Nephron (organoid): ENCODE data around the gene YARS2.

Experiments
- H3K27ac Mint-ChIP-seq, 3 experiments: 2 replicates each; pipeline ENCODE4 v1.8.0; 2020; ENCODE audit warnings: mixed read lengths in 3 of 3, mild to moderate bottlenecking in 2 of 3, moderate library complexity in 1 of 3
- H3K27me3 Mint-ChIP-seq: 2 replicates; pipeline ENCODE4 v1.8.0; 2021; ENCODE audit warnings: low read depth, mild to moderate bottlenecking, moderate library complexity, mixed read lengths
- H3K36me3 Mint-ChIP-seq: 2 replicates; pipeline ENCODE4 v1.8.0; 2020; ENCODE audit warnings: low read depth, mixed read lengths
- H3K4me1 Mint-ChIP-seq: 2 replicates; pipeline ENCODE4 v1.8.0; 2020; ENCODE audit warnings: mixed read lengths
- H3K4me3 Mint-ChIP-seq, 3 experiments: 2 replicates each; pipeline ENCODE4 v1.8.0; 2020; ENCODE audit warnings: mild to moderate bottlenecking in 3 of 3, mixed read lengths in 3 of 3, moderate library complexity in 2 of 3
- H3K9me3 Mint-ChIP-seq: 2 replicates; pipeline ENCODE4 v1.8.0; 2020; ENCODE audit warnings: mixed read lengths
- CTCF ChIP-seq, 3 experiments: fragments of 200-600 bp; sonication (generic); IDR thresholded peaks; one replicate each; pipeline ENCODE4 v1.5.0; 2021; ENCODE audit warnings: antibody characterized with exemption in 3 of 3; ENCODE audit not compliant: unreplicated experiment in 3 of 3

Gene YARS2

GRCh38 chr12:32743264-32743663, 12.4 kb downstream of the YARS2 start:
- peaks cover 10% of the 10 kb centered on the region for H3K4me1 Mint-ChIP-seq
- H3K9me3 Mint-ChIP-seq, result no peaks in the 10 kb centered on the region
- TF ChIP-seq CTCF (IDR thresholded peaks at IDR 0.05; ENCODE audit: unreplicated experiment in 3 of 3), result no peak
- H3K27ac Mint-ChIP-seq, result no peak overlapping the region
- no peak overlapping the region for H3K4me3 Mint-ChIP-seq
- peaks cover 77% of the 10 kb centered on the region for H3K36me3 Mint-ChIP-seq
- no peaks in the 10 kb centered on the region for H3K27me3 Mint-ChIP-seq

- H3K9me3 Mint-ChIP-seq, result no peaks in the 10 kb centered on the region
- no peaks in the 10 kb centered on the region for H3K27me3 Mint-ChIP-seq
- H3K36me3 Mint-ChIP-seq, result peaks cover 76% of the 10 kb centered on the region
- TF ChIP-seq CTCF (IDR thresholded peaks at IDR 0.05; ENCODE audit: unreplicated experiment in 3 of 3), result no peak
- no peak overlapping the region for H3K4me3 Mint-ChIP-seq
- H3K27ac Mint-ChIP-seq, result no peak overlapping the region
- H3K4me1 Mint-ChIP-seq, result peaks cover 17% of the 10 kb centered on the region
Measured at GRCh38 chr12:32742133-32742532, 13.6 kb downstream of the YARS2 start.

GRCh38 chr12:32739279-32739678, 16.4 kb downstream of the YARS2 start:
- Mint-ChIP-seq H3K4me3 (no peak overlapping the region), H3K27me3 (no peaks in the 10 kb centered on the region), H3K9me3 (no peaks in the 10 kb centered on the region), H3K36me3 (peaks cover 71% of the 10 kb centered on the region), H3K27ac (peak overlapping the region in 1 of 3 experiments; percentile 11), H3K4me1 (peaks cover 17% of the 10 kb centered on the region)
- no peak for TF ChIP-seq CTCF (IDR thresholded peaks at IDR 0.05; ENCODE audit: unreplicated experiment in 3 of 3)

GRCh38 chr12:32737715-32738114, 18.0 kb downstream of the YARS2 start:
- Mint-ChIP-seq H3K4me3 (no peak overlapping the region), H3K4me1 (peaks cover 17% of the 10 kb centered on the region), H3K9me3 (no peaks in the 10 kb centered on the region), H3K27ac (peak overlapping the region in 1 of 3 experiments; percentile 52), H3K36me3 (peaks cover 66% of the 10 kb centered on the region), H3K27me3 (no peaks in the 10 kb centered on the region)
- TF ChIP-seq CTCF (IDR thresholded peaks at IDR 0.05; ENCODE audit: unreplicated experiment in 3 of 3), result no peak

GRCh38 chr12:32736445-32736844, 19.3 kb downstream of the YARS2 start:
- no peak for TF ChIP-seq CTCF (IDR thresholded peaks at IDR 0.05; ENCODE audit: unreplicated experiment in 3 of 3)
- Mint-ChIP-seq H3K4me1 (peaks cover 17% of the 10 kb centered on the region), H3K27ac (no peak overlapping the region), H3K36me3 (peaks cover 59% of the 10 kb centered on the region), H3K27me3 (no peaks in the 10 kb centered on the region), H3K4me3 (no peak overlapping the region), H3K9me3 (no peaks in the 10 kb centered on the region)

- peaks cover 58% of the 10 kb centered on the region for H3K36me3 Mint-ChIP-seq
- no peak overlapping the region for H3K27ac Mint-ChIP-seq
- no peak for TF ChIP-seq CTCF (IDR thresholded peaks at IDR 0.05; ENCODE audit: unreplicated experiment in 3 of 3)
- H3K4me3 Mint-ChIP-seq, result no peak overlapping the region
- no peaks in the 10 kb centered on the region for H3K27me3 Mint-ChIP-seq
- H3K4me1 Mint-ChIP-seq, result peaks cover 17% of the 10 kb centered on the region
- no peaks in the 10 kb centered on the region for H3K9me3 Mint-ChIP-seq
Measured at GRCh38 chr12:32734952-32735351, 20.7 kb downstream of the YARS2 start.
